ENCODE results near the gene PRR12.

The PRR12 gene

GRCh38 chr19:49613374-49613773 lies 22.4 kb downstream of the PRR12 start:
- Histone ChIP-seq H3K36me3 (ENCODE audit: insufficient read depth, low read length) (peaks cover 70% of the 10 kb centered on the region), H3K27ac (ENCODE audit: low read depth, low read length, poor library complexity, severe bottlenecking) (no peak overlapping the region), H4K20me1 (ENCODE audit: insufficient read depth, low read length) (no peaks in the 10 kb centered on the region), H2AFZ (ENCODE audit: low read length) (no peak overlapping the region), H3K4me1 (ENCODE audit: insufficient read depth, low read length, severe bottlenecking) (no peaks in the 10 kb centered on the region), H3K9ac (ENCODE audit: low read length) (no peak overlapping the region), H3K9me2 (ENCODE audit: low read depth, low read length) (no peaks in the 10 kb centered on the region), H3F3A (ENCODE audit: insufficient read depth, low read length) (no peaks in the 10 kb centered on the region), H3K27me3 (ENCODE audit: insufficient read depth, low read length) (no peaks in the 10 kb centered on the region), H3K4me2 (ENCODE audit: low read length) (no peak overlapping the region), H3K4me3 (ENCODE audit: low read depth, low read length, poor library complexity, severe bottlenecking) (no peak overlapping the region), H3K79me2 (ENCODE audit: insufficient read depth, low read length) (no peaks in the 10 kb centered on the region), H3K9me3 (ENCODE audit: low read length) (no peaks in the 10 kb centered on the region)
- TF ChIP-seq CTCF (IDR thresholded peaks at IDR 0.05; ENCODE audit: low read length) (no peak), EZH2 (IDR thresholded peaks at IDR 0.05; ENCODE audit: borderline replicate concordance, low read length) (no peak)

- Histone ChIP-seq H3K4me2 (ENCODE audit: low read length) (no peak overlapping the region), H4K20me1 (ENCODE audit: insufficient read depth, low read length) (no peaks in the 10 kb centered on the region)
Measured at GRCh38 chr19:49614096-49614833, 23.3 kb downstream of the PRR12 start.

GRCh38 chr19:49615861-49616260 lies 24.9 kb downstream of the PRR12 start:
- Histone ChIP-seq H3K79me2 (ENCODE audit: insufficient read depth, low read length) (no peaks in the 10 kb centered on the region), H3K4me3 (ENCODE audit: low read depth, low read length, poor library complexity, severe bottlenecking) (no peak overlapping the region), H3K27ac (ENCODE audit: low read depth, low read length, poor library complexity, severe bottlenecking) (no peak overlapping the region)

More at GRCh38 chr19:49614096-49614833, 23.3 kb downstream of the PRR12 start:
- Histone ChIP-seq H3K27me3 (ENCODE audit: insufficient read depth, low read length) (no peaks in the 10 kb centered on the region), H3K4me3 (ENCODE audit: low read depth, low read length, poor library complexity, severe bottlenecking) (no peak overlapping the region), H3F3A (ENCODE audit: insufficient read depth, low read length) (no peaks in the 10 kb centered on the region), H3K4me1 (ENCODE audit: insufficient read depth, low read length, severe bottlenecking) (no peaks in the 10 kb centered on the region), H3K9ac (ENCODE audit: low read length) (no peak overlapping the region), H3K79me2 (ENCODE audit: insufficient read depth, low read length) (no peaks in the 10 kb centered on the region), H3K9me2 (ENCODE audit: low read depth, low read length) (no peaks in the 10 kb centered on the region), H3K36me3 (ENCODE audit: insufficient read depth, low read length) (peaks cover 63% of the 10 kb centered on the region), H3K27ac (ENCODE audit: low read depth, low read length, poor library complexity, severe bottlenecking) (no peak overlapping the region), H2AFZ (ENCODE audit: low read length) (no peak overlapping the region), H3K9me3 (ENCODE audit: low read length) (no peaks in the 10 kb centered on the region)
- TF ChIP-seq CTCF (IDR thresholded peaks at IDR 0.05; ENCODE audit: low read length), result no peak
- TF ChIP-seq EZH2 (IDR thresholded peaks at IDR 0.05; ENCODE audit: borderline replicate concordance, low read length), result no peak

More at GRCh38 chr19:49615861-49616260, 24.9 kb downstream of the PRR12 start:
- Histone ChIP-seq H3K4me2 (ENCODE audit: low read length) (no peak overlapping the region), H3K9ac (ENCODE audit: low read length) (no peak overlapping the region), H3K36me3 (ENCODE audit: insufficient read depth, low read length) (peaks cover 61% of the 10 kb centered on the region), H3K4me1 (ENCODE audit: insufficient read depth, low read length, severe bottlenecking) (no peaks in the 10 kb centered on the region), H3K9me3 (ENCODE audit: low read length) (no peaks in the 10 kb centered on the region), H2AFZ (ENCODE audit: low read length) (no peak overlapping the region), H3F3A (ENCODE audit: insufficient read depth, low read length) (no peaks in the 10 kb centered on the region), H3K27me3 (ENCODE audit: insufficient read depth, low read length) (no peaks in the 10 kb centered on the region), H3K9me2 (ENCODE audit: low read depth, low read length) (no peaks in the 10 kb centered on the region), H4K20me1 (ENCODE audit: insufficient read depth, low read length) (no peaks in the 10 kb centered on the region)
- TF ChIP-seq CTCF (IDR thresholded peaks at IDR 0.05; ENCODE audit: low read length) (no peak), EZH2 (IDR thresholded peaks at IDR 0.05; ENCODE audit: borderline replicate concordance, low read length) (no peak)
